BLaER1 (cell line): Measurements from ENCODE around the gene CNPPD1.

Experiments used
- H3K27ac ChIP-seq: shearing (Covaris generic); formaldehyde crosslinking; 2 replicates; pipeline ENCODE4 v1.8.1; 2022
- H3K27me3 ChIP-seq: shearing (Covaris generic); formaldehyde crosslinking; 2 replicates; pipeline ENCODE4 v1.8.1; 2022
- H3K36me3 ChIP-seq: shearing (Covaris generic); formaldehyde crosslinking; 2 replicates; pipeline ENCODE4 v1.8.1; 2022
- H3K4me1 ChIP-seq: shearing (Covaris generic); formaldehyde crosslinking; 2 replicates; pipeline ENCODE4 v1.8.1; 2022
- H3K4me2 ChIP-seq: shearing (Covaris generic); formaldehyde crosslinking; 2 replicates; pipeline ENCODE4 v1.8.1; 2022
- H3K4me3 ChIP-seq: shearing (Covaris generic); formaldehyde crosslinking; 2 replicates; pipeline ENCODE4 v1.8.1; 2022
- H3K9ac ChIP-seq: shearing (Covaris generic); formaldehyde crosslinking; 2 replicates; pipeline ENCODE4 v1.8.1; 2022
- H3K9me3 ChIP-seq: shearing (Covaris generic); formaldehyde crosslinking; 2 replicates; pipeline ENCODE4 v1.8.1; 2022
- H4K20me1 ChIP-seq: shearing (Covaris generic); formaldehyde crosslinking; 2 replicates; pipeline ENCODE4 v1.8.1; 2022
- Cebpa-rat ChIP-seq: shearing (Covaris generic); IDR thresholded peaks from 2 replicates; pipeline ENCODE4 v1.8.1; 2022

CNPPD1 gene

DNA sequence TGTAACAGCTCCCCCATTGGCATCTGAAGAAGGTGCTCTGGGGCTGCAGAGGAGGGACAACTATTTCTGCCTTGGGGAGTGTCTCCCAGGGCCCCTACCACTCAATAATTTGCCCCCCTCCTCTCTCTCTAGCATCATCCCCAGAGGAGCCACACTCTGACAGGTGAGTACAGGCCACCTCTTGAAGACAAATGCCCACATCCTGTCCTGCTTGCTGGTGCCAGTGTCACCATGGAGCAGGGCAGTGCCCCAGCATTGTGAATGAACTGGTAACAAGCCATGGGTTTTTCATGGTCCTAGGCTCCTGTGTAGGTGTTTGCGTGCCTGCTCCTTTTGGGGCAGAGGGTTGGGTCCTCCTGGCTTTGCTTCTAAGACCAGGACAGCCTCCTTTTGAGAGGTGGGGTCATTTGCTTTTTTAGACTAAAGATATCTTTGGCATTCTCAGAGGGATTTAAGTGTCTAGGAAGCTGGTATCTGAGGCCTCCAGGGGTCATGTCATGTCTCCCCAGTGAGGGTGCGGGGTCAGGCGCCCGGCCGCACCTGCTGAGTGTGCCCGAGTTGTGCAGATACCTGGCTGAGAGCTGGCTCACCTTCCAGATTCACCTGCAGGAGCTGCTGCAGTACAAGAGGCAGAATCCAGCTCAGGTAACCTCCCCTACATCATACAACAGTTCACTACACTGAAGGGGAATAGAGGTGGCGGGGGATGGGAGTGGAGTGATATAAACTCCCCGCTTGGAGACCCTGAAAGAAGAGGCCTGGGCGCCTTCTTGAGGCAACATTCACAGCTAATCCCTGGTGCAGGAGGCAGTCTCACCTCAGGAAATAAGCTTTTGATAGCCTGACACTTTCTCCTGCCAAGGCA lies 3.1 kb upstream of the CNPPD1 start:
- no peak overlapping the region for H3K27ac ChIP-seq
- H3K4me1 ChIP-seq = peaks cover 57% of the 10 kb centered on the region
- peak overlapping the region; percentile 89; the same call in 1 of the 2 replicates for H3K9ac ChIP-seq
- H3K36me3 ChIP-seq = peaks cover 63% of the 10 kb centered on the region
- peak overlapping the region; percentile 89; the same call in 1 of the 2 replicates for H3K4me3 ChIP-seq
- H3K9me3 ChIP-seq = no peaks in the 10 kb centered on the region
- H3K4me2 ChIP-seq = peak overlapping the region; percentile 91
- no peaks in the 10 kb centered on the region for H3K27me3 ChIP-seq
- no peak for TF ChIP-seq Cebpa-rat
- H4K20me1 ChIP-seq = peaks cover 45% of the 10 kb centered on the region

- Histone ChIP-seq H3K4me3 (peak overlapping the region; percentile 89), H4K20me1 (peaks cover 47% of the 10 kb centered on the region), H3K36me3 (peaks cover 63% of the 10 kb centered on the region), H3K27me3 (no peaks in the 10 kb centered on the region), H3K27ac (peak overlapping the region; percentile 86), H3K9me3 (no peaks in the 10 kb centered on the region), H3K4me2 (peak overlapping the region; percentile 91), H3K9ac (peak overlapping the region; percentile 89), H3K4me1 (peaks cover 62% of the 10 kb centered on the region)
- no peak for TF ChIP-seq Cebpa-rat
Observed at GRCh38 chr2:219178377-219179175, 1.9 kb upstream of the CNPPD1 start.

DNA sequence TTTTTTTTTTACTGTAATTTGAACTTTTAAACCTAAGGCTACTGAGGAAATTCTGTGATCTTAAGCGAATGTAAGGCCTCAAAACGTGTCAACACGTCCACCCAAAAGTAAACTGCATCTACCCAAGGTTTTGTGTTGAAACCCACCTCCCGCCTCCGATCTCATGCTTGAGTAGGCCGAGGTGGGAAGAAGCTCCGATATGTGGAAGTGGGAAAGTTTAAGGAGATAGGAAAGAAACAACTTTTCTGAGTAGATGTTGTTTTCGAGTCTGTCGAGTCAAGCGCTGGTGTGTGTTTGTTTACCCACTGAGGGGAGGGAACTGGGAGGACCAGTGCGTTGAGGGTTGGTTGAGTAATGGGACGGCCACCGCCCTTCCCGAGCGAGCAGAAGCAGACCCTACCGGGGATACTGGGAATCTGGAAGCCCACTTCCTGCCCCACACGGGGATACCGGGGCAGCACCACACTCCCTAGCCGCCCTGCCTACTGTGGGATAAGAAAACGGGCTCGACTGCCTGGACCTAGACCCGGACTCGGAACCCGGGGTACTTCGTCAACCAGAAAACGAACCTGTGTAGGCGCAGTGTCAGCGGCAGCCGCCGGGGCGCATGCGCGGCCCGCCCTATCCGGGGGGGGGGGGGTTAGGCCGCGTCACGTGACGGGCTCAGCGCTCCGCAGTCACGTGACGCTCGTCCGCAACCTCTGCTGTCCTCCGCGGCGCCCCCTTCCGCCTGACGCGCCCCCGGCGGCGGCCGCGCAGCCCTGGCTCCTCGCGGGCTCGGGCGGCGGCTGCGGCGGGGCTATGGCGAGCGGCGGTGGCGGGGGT lies 1.0 kb upstream of the CNPPD1 start, which contains the start of gene RETREG2:
TSS of gene RETREG2 (plus strand) at position 724 of the 825 bp plus-strand sequence. CDS start at position 802, 78 bp downstream.
- no peaks in the 10 kb centered on the region for H3K27me3 ChIP-seq
- H3K9me3 ChIP-seq = no peaks in the 10 kb centered on the region
- H3K27ac ChIP-seq = peak within 1 kb of the TSS; percentile 86
- peak within 1 kb of the TSS; percentile 89 for H3K4me3 ChIP-seq
- TF ChIP-seq Cebpa-rat = no peak
- H3K36me3 ChIP-seq = peaks cover 63% of the 10 kb centered on the region
- H3K4me2 ChIP-seq = peak within 1 kb of the TSS; percentile 91
- peak within 1 kb of the TSS; percentile 89 for H3K9ac ChIP-seq
- peaks cover 47% of the 10 kb centered on the region for H4K20me1 ChIP-seq
- peaks cover 58% of the 10 kb centered on the region for H3K4me1 ChIP-seq

- Histone ChIP-seq H3K4me2 (peak overlapping the region; percentile 91), H4K20me1 (peaks cover 32% of the 10 kb centered on the region; the same call in 1 of the 2 replicates), H3K27me3 (no peaks in the 10 kb centered on the region), H3K27ac (peak overlapping the region; percentile 86), H3K9ac (peak overlapping the region; percentile 89), H3K4me1 (peaks cover 42% of the 10 kb centered on the region), H3K36me3 (peaks cover 62% of the 10 kb centered on the region), H3K9me3 (no peaks in the 10 kb centered on the region), H3K4me3 (peak overlapping the region; percentile 89)
- no peak for TF ChIP-seq Cebpa-rat
Observed at GRCh38 chr2:219175928-219176817, 552 bp downstream of the CNPPD1 start.

- Histone ChIP-seq H3K4me1 (peaks cover 38% of the 10 kb centered on the region), H3K27ac (no peak overlapping the region), H3K4me2 (peak overlapping the region; percentile 91), H3K36me3 (peaks cover 55% of the 10 kb centered on the region), H3K4me3 (peak overlapping the region; percentile 89), H3K9ac (peak overlapping the region; percentile 89), H3K9me3 (no peaks in the 10 kb centered on the region), H4K20me1 (peaks cover 27% of the 10 kb centered on the region; the same call in 1 of the 2 replicates), H3K27me3 (no peaks in the 10 kb centered on the region)
- no peak for TF ChIP-seq Cebpa-rat
Observed at GRCh38 chr2:219175486-219175885, 1.2 kb downstream of the CNPPD1 start.

GRCh38 chr2:219174801-219175200 lies 1.9 kb downstream of the CNPPD1 start:
- TF ChIP-seq Cebpa-rat = no peak
- Histone ChIP-seq H3K4me2 (peak overlapping the region; percentile 91; the same call in 1 of the 2 replicates), H3K4me1 (peaks cover 31% of the 10 kb centered on the region), H3K27me3 (no peaks in the 10 kb centered on the region), H3K27ac (no peak overlapping the region), H3K4me3 (no peak overlapping the region), H3K9ac (0 out of 2 replicates have a peak overlapping the region, but pooled peaks have one; percentile 89), H3K36me3 (peaks cover 48% of the 10 kb centered on the region), H4K20me1 (peaks cover 21% of the 10 kb centered on the region; the same call in 1 of the 2 replicates), H3K9me3 (no peaks in the 10 kb centered on the region)

- Histone ChIP-seq H3K4me3 (no peak overlapping the region), H3K4me1 (peaks cover 25% of the 10 kb centered on the region), H3K9ac (peak overlapping the region; percentile 16; the same call in 1 of the 2 replicates), H3K9me3 (no peaks in the 10 kb centered on the region), H3K27ac (no peak overlapping the region), H3K27me3 (no peaks in the 10 kb centered on the region), H3K36me3 (peaks cover 43% of the 10 kb centered on the region), H3K4me2 (no peak overlapping the region), H4K20me1 (peaks cover 14% of the 10 kb centered on the region; the same call in 1 of the 2 replicates)
- TF ChIP-seq Cebpa-rat = no peak
Observed at GRCh38 chr2:219174146-219174545, 2.6 kb downstream of the CNPPD1 start.

DNA sequence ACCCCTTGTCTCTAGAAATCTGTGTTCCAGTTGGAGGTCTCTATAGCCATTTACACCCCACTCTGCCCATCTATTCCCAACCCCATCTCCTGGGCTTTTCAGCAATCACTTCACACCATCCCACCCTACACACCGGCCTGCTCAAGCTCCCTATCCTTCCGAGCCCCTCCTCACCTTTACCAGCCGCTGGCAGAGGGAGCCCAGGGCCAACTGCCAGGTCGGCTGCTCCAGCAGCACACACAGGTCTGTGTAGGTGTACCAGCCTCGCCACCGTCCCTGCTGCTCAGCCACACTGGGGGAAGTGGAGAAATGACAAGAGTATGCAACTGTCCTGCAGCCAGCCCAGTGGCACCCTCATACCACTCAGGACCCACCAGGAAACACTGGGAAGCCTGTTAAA lies 3.5 kb downstream of the CNPPD1 start:
- no peaks in the 10 kb centered on the region for H3K27me3 ChIP-seq
- peaks cover 43% of the 10 kb centered on the region for H3K36me3 ChIP-seq
- peaks cover 8% of the 10 kb centered on the region; the same call in 1 of the 2 replicates for H4K20me1 ChIP-seq
- H3K4me2 ChIP-seq = no peak overlapping the region
- H3K9me3 ChIP-seq = no peaks in the 10 kb centered on the region
- no peak for TF ChIP-seq Cebpa-rat
- H3K27ac ChIP-seq = no peak overlapping the region
- peaks cover 20% of the 10 kb centered on the region for H3K4me1 ChIP-seq
- H3K9ac ChIP-seq = no peak overlapping the region
- H3K4me3 ChIP-seq = no peak overlapping the region
